GM18858 (cell line): Measurements from ENCODE around the gene MAD2L2.

Experiments used
- ATAC-seq: cut with Tn5 transposase; IDR thresholded peaks from one replicate; pipeline ENCODE4 v1.9.1; 2021; ENCODE audit not compliant: unreplicated experiment

MAD2L2 gene

GRCh38 chr1:11638121-11638520 lies 42.8 kb downstream of the MAD2L2 start:
- ATAC-seq = no peak

DNA sequence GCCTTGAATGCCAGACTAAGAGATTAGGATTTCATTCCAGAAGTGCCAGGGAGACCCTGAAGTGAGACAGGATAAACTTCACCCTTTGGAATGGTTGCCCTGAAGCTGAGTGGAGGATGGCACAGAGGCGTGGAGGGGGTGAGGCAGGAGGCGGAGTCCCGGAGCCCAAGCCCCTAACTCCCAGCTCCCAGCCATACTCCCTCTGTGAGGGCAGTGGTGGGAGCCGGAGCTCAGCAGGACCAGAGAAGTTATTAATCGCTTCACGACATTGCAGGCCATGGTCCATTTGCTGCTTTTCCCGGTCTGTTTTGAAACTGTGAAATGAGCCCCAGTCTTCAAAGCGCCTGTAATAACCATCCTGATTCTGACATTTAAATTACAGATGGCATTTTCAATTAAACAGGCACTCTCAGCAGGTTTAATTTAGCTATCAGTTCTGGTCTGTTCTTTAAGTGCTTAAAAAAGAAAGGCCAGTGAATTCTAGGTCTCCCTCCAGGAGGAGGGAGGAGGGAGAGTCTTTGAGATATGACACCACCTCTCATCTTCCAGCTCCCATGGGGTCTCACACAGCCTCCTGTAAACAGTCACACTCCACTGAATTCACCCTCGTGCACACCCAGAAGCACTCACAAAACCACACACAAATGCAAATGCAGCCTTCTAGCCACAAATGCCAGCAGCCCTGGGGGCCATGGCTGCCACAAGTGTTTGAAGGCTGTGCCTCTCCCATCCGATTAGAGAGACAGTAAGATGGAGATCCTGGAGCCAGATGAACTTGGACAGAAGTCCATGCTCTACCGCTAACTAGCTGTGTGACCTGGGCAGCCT lies 46.4 kb downstream of the MAD2L2 start:
- ATAC-seq = no peak

- ATAC-seq = no peak
Measured at GRCh38 chr1:11629184-11630016, 51.5 kb downstream of the MAD2L2 start.

- no peak for ATAC-seq
Measured at GRCh38 chr1:11628767-11629166, 52.2 kb downstream of the MAD2L2 start.

DNA sequence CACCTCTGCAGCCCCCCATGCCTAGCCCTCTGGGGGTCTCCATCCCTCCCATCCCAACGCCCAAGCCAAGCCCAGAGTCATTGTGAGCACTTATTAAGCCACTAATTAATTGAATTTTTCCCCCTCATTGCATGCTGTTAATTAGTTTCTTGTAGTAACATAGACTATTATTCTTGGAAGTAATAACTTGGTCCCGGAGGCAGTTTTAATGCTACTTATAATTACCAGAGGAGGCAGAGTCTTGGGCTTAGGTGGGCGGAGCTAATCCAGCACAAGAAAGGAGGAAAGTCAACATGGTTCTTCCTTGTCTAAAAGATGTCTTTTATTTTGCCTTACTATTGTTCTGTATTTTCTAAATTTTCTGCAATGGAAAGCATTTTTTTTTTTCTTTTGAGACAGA lies 54.4 kb downstream of the MAD2L2 start:
- no peak for ATAC-seq
